Kidney (tissue), 14 donors: ENCODE results near the gene TGFBR3L. TPM values are rescaled to one million over a fixed set of nuclear protein-coding genes. Genes with fewer than 3 reads are reported as not detected.
"Not testable (repeated sequence)": the region's sequence is repeated elsewhere in the genome, so short reads cannot be mapped to it uniquely, and the experiment has no call there.

Experiments
- DNase-seq, 5 donors: peaks; one replicate each; pipeline ENCODE4 v3.0.0-alpha.2; 2013 to 2020
- FAIRE-seq: peaks from 2 replicates; lab custom pipeline; 2012; peaks lifted over from hg19 to GRCh38; lab: Jason Lieb, UNC
- H3K27ac ChIP-seq, 2 donors: one replicate each; pipeline ENCODE4 v1.7.0; 2013; ENCODE audit warnings: low read depth in 2 of 2, low read length in 2 of 2, inconsistent platforms in 1 of 2
- H3K27me3 ChIP-seq: one replicate; pipeline ENCODE4 v1.7.1; 2013; ENCODE audit warnings: low read length, inconsistent platforms; ENCODE audit not compliant: control insufficient read depth, insufficient read depth
- H3K36me3 ChIP-seq, 3 donors: one replicate each; pipeline versions ENCODE4 v1.7.0 to v1.7.1; 2013; ENCODE audit warnings: low read length in 3 of 3, control low read depth in 1 of 3, inconsistent platforms in 1 of 3; ENCODE audit not compliant: insufficient read depth in 3 of 3, control insufficient read depth in 2 of 3
- H3K4me1 ChIP-seq, 3 donors: one replicate each; pipeline versions ENCODE4 v1.7.0 to v1.7.1; 2013; ENCODE audit warnings: low read length in 3 of 3, inconsistent platforms in 1 of 3, low read depth in 1 of 3; ENCODE audit not compliant: control insufficient read depth in 2 of 3, insufficient read depth in 2 of 3
- H3K4me3 ChIP-seq, 3 donors: one replicate each; pipeline versions ENCODE4 v1.7.0 to v1.8.1; 2013; ENCODE audit warnings: low read length in 3 of 3, control low read depth in 1 of 3, inconsistent platforms in 1 of 3
- H3K9ac ChIP-seq, 3 donors: one replicate each; pipeline versions ENCODE4 v1.7.0 to v1.7.1; 2013; ENCODE audit warnings: low read length in 3 of 3, control low read depth in 1 of 3, inconsistent platforms in 1 of 3
- H3K9me3 ChIP-seq, 3 donors: one replicate each; pipeline versions ENCODE4 v1.7.0 to v1.7.1; 2013; ENCODE audit warnings: low read length in 3 of 3, control low read depth in 1 of 3, inconsistent platforms in 1 of 3; ENCODE audit not compliant: control insufficient read depth in 2 of 3, insufficient read depth in 1 of 3
- CTCF ChIP-seq: IDR thresholded peaks from 3 replicates; pipeline ENCODE4 v1.5.1; 2012; ENCODE audit warnings: mild to moderate bottlenecking, moderate library complexity, borderline replicate concordance; ENCODE audit not compliant: insufficient read depth; ENCODE audit errors: extremely low read depth
- intact Hi-C: fragments of 100-400 bp; cut with DNase I; formaldehyde crosslinking; loops from one replicate; pipeline ENCODE4 v1.11.1; 2022
- polyA plus RNA-seq: library from polyadenylated mRNA; stranded (reverse); fragments of 350-450 nt; fragmentation: Illumina TruSeq; extraction: RNeasy Lipid Tissue Mini Kit (QIAGEN cat#74804); gene quantifications from one replicate; pipeline ENCODE4 v1.2.3, GENCODE V29; 2014; ENCODE audit warnings: low read depth, low replicate concordance; ENCODE audit not compliant: insufficient read depth
- total RNA-seq: library from RNA; stranded (reverse); fragmentation: NEBNext Ultra II Directional; extraction: Animal tissue kit (Norgen Biotek cat#: 25700); gene quantifications from one replicate; pipeline ENCODE4 v1.2.1, GENCODE V29; 2021
- donor health status: control.
- donor health status: control.
- donor health status: control.
- donor health status: control.
- donor health status: control.
- donor health status: DM: yes; HTN: yes; CAD: no.
- donor health status: Normal renal cell carcinoma (clear cell type).

Gene TGFBR3L
- total and polyA plus RNA-seq, 2 donors from 2014 or later = 0.44 to 1.5 TPM

GRCh38 chr19:7887408-7888144, 27.1 kb upstream of the TGFBR3L start:
- no peak for TF ChIP-seq CTCF
- Histone ChIP-seq H3K27me3 (no peaks in the 10 kb centered on the region), H3K4me3 (no peak overlapping the region), H3K36me3 (no peaks in the 10 kb centered on the region), H3K4me1 (no peaks in the 10 kb centered on the region), H3K27ac (no peak overlapping the region), H3K9me3 (no peaks in the 10 kb centered on the region), H3K9ac (no peak overlapping the region)
- DNase-seq (peak in 1 of 5 donors; percentile 46), FAIRE-seq (no peak)
- intact Hi-C loops = no loop called here

- no peaks in the 10 kb centered on the region for H3K4me1 ChIP-seq
- TF ChIP-seq CTCF = no peak
- FAIRE-seq (no peak), DNase-seq (peak; percentile 59 to 89 (median 75))
- H3K27me3 ChIP-seq = no peaks in the 10 kb centered on the region
- peak within 1 kb of the TSS in 2 of 3 donors; percentile 48 to 51 for H3K9ac ChIP-seq
- intact Hi-C loops = no loop called here
- H3K4me3 ChIP-seq = peak within 1 kb of the TSS in 2 of 3 donors; percentile 38 to 55
- H3K27ac ChIP-seq = no peak within 1 kb of the TSS
- H3K36me3 ChIP-seq = no peaks in the 10 kb centered on the region
- no peaks in the 10 kb centered on the region for H3K9me3 ChIP-seq
These were observed 26.3 kb upstream of the TGFBR3L start, which contains the start of gene LRRC8E for GRCh38 chr19:7888145-7888825. Gene LRRC8E, plus strand, starts transcription at chr19:7888510. Its CDS starts 7,094 bp downstream, at chr19:7895604.

GRCh38 chr19:7888826-7889217, 25.8 kb upstream of the TGFBR3L start:
- Histone ChIP-seq H3K4me3 (peak overlapping the region in 2 of 3 donors; percentile 38 to 55), H3K9me3 (no peaks in the 10 kb centered on the region), H3K9ac (peak overlapping the region in 1 of 3 donors; percentile 51), H3K27me3 (no peaks in the 10 kb centered on the region), H3K27ac (no peak overlapping the region), H3K4me1 (no peaks in the 10 kb centered on the region), H3K36me3 (no peaks in the 10 kb centered on the region)
- intact Hi-C loops = no loop called here
- TF ChIP-seq CTCF = no peak
- FAIRE-seq (no peak), DNase-seq (no peak)

GRCh38 chr19:7893362-7894101, 21.1 kb upstream of the TGFBR3L start:
- H3K9me3 ChIP-seq, H3K9ac ChIP-seq, H3K27me3 ChIP-seq, intact Hi-C loops, H3K4me3 ChIP-seq, H3K27ac ChIP-seq, DNase-seq, H3K4me1 ChIP-seq, FAIRE-seq, H3K36me3 ChIP-seq: not testable (repeated sequence)
